ENCODE measurements around the gene S100A5.

DNA sequence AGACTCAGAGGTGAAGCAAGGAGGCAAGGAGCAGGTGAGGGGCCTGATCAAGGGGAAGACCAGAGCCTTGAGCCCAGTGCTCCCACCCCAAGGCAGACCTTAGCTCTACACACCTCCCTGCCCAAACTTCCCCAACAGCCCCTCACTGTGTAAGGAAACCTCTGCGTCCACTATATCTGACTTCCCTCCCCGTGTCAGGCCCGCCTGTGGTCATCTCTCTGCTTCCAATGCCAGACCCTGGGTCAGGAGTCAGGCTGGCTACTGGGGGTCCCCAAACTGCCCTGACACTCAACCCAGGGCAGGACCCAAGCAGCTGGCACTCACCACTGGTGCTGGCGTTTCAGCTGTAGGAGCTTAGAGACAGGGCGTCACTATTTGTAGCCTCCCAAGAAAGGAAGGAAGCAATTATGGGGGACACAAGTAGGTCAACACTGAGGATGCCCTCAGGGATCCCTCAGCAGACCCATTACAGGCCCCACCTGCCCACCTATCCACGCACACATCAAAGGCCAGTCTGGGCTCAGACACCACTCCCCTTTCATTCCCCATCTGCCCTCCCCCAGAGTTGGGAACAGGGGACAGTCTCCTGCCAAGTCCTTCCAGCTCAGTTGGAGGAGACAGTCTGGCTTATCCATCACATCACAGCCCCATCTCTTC is 9.1 kb upstream of the S100A5 start:
- TF ChIP-seq, protein P1, sequence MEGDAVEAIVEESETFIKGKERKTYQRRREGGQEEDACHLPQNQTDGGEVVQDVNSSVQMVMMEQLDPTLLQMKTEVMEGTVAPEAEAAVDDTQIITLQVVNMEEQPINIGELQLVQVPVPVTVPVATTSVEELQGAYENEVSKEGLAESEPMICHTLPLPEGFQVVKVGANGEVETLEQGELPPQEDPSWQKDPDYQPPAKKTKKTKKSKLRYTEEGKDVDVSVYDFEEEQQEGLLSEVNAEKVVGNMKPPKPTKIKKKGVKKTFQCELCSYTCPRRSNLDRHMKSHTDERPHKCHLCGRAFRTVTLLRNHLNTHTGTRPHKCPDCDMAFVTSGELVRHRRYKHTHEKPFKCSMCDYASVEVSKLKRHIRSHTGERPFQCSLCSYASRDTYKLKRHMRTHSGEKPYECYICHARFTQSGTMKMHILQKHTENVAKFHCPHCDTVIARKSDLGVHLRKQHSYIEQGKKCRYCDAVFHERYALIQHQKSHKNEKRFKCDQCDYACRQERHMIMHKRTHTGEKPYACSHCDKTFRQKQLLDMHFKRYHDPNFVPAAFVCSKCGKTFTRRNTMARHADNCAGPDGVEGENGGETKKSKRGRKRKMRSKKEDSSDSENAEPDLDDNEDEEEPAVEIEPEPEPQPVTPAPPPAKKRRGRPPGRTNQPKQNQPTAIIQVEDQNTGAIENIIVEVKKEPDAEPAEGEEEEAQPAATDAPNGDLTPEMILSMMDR (IDR thresholded peaks at IDR 0.05), result no peak
- no peak for TF ChIP-seq POLR2A (IDR thresholded peaks at IDR 0.05)

Data from thyroid gland (tissue), 4 donors.